ENCODE results near the gene PAQR4. TPM values are rescaled to one million over a fixed set of nuclear protein-coding genes. Genes with fewer than 3 reads are reported as not detected.

PAQR4 gene
- polyA plus RNA-seq, 2 of the 4 experiments (the other 2 are of a cell fraction) = 8.0 to 18.6 TPM

- Histone ChIP-seq H3K9me3 (no peaks in the 10 kb centered on the region), H3K27ac (no peak overlapping the region), H3K4me2 (no peak overlapping the region), H3K4me3 (no peak overlapping the region), H3K4me1 (no peaks in the 10 kb centered on the region)
- no peak for TF ChIP-seq ELK1 (IDR thresholded peaks at IDR 0.05; ENCODE audit: low read depth, low read length)
- TF ChIP-seq POLR2AphosphoS2 (conservative IDR thresholded peaks at IDR 0.05; ENCODE audit: low read length) = no peak
- 75% methylated on average over 9 of the region's 22 CpGs for WGBS (ENCODE audit: missing lambda C conversion rate)
- DNase-seq (ENCODE audit: low read depth in 1 of 2, low spot score in 1 of 2) = no peak
- FAIRE-seq = no peak
- no peak for ATAC-seq
- ChIA-PET CTCF (interaction anchor here (0.8 to 19.4 kb wide), 3 partner anchors 8 to 25 kb away, joined by 3 to 190 read pairs (median 5); no protein-coding TSS in a partner anchor), POLR2A (no interaction called here)
Observed at GRCh38 chr16:2936436-2937011, 32.6 kb upstream of the PAQR4 start.

DNA sequence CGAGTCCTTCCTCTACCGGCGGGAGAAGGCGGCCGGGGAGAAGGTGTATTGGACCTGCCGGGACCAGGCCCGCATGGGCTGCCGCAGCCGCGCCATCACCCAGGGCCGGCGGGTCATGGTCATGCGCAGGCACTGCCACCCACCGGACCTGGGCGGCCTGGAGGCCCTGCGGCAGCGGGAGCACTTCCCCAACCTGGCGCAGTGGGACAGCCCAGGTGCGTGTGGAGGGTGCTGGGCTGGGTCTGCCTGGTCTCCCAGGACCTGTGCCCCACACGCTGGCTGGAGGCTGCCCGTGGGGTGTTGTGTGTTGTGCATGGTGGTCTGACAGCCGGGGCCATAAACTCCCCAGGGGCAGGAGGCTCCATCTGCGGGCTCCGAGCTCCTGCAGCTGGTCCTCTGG lies 32.0 kb upstream of the PAQR4 start:
- DNase-seq (ENCODE audit: low read depth in 1 of 2, low spot score in 1 of 2) = no peak
- Histone ChIP-seq H3K27ac (no peak overlapping the region), H3K9me3 (no peaks in the 10 kb centered on the region), H3K4me2 (no peak overlapping the region), H3K4me1 (no peaks in the 10 kb centered on the region), H3K4me3 (no peak overlapping the region)
- ChIA-PET POLR2A (no interaction called here), CTCF (interaction anchor here (0.6 to 19.4 kb wide), 4 partner anchors 9 to 55 kb away, joined by 3 to 190 read pairs (median 4); no protein-coding TSS in a partner anchor)
- TF ChIP-seq FOXS1 (CRISPR knock-in tag; IDR thresholded peaks at IDR 0.05) = no peak
- TF ChIP-seq PBX3 (IDR thresholded peaks at IDR 0.05) = no peak
- TF ChIP-seq, protein P1, sequence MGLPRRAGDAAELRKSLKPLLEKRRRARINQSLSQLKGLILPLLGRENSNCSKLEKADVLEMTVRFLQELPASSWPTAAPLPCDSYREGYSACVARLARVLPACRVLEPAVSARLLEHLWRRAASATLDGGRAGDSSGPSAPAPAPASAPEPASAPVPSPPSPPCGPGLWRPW (IDR thresholded peaks at IDR 0.05) = no peak
- no peak for TF ChIP-seq JUN (IDR thresholded peaks at IDR 0.05)
- TF ChIP-seq CHD4 (IDR thresholded peaks at IDR 0.05; ENCODE audit: borderline replicate concordance) = no peak
- no peak for TF ChIP-seq CEBPB (IDR thresholded peaks at IDR 0.05)
- TF ChIP-seq, protein P2, sequence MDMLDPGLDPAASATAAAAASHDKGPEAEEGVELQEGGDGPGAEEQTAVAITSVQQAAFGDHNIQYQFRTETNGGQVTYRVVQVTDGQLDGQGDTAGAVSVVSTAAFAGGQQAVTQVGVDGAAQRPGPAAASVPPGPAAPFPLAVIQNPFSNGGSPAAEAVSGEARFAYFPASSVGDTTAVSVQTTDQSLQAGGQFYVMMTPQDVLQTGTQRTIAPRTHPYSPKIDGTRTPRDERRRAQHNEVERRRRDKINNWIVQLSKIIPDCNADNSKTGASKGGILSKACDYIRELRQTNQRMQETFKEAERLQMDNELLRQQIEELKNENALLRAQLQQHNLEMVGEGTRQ (IDR thresholded peaks at IDR 0.05) = no peak
- no peak for TF ChIP-seq EHF (CRISPR knock-in tag; IDR thresholded peaks at IDR 0.05)
- TF ChIP-seq RFX5 (IDR thresholded peaks at IDR 0.05) = no peak
- TF ChIP-seq ZSCAN20 (CRISPR knock-in tag; IDR thresholded peaks at IDR 0.05) = no peak
- no peak; a peak in 1 of 6 replicates for ATAC-seq
- no peak for FAIRE-seq
- WGBS (ENCODE audit: missing lambda C conversion rate) = 96% methylated on average over 21 of the region's 24 CpGs

DNA sequence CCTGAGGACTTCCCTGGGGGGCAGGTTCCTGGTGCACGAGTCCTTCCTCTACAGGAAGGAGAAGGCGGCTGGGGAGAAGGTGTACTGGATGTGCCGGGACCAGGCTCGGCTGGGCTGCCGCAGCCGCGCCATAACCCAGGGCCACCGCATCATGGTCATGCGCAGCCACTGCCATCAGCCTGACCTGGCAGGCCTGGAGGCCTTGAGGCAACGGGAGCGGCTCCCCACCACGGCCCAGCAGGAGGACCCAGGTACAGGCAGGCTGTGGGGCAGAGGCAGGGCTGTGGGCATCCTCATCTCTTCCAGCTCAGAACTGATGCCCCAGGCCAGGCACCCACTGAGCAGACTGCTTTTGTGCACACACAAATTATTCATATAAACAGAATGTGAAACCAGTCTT lies 30.9 kb upstream of the PAQR4 start:
- ChIA-PET CTCF (interaction anchor here (1.3 to 19.4 kb wide), 2 partner anchors 10 to 54 kb away, joined by 3 to 190 read pairs; no protein-coding TSS in a partner anchor), POLR2A (no interaction called here)
- no peak overlapping the region for H3K4me3 ChIP-seq
- no peaks in the 10 kb centered on the region for H3K9me3 ChIP-seq
- ATAC-seq (no peak), FAIRE-seq (no peak), DNase-seq (ENCODE audit: low read depth in 1 of 2, low spot score in 1 of 2) (no peak)
- no peaks in the 10 kb centered on the region for H3K4me1 ChIP-seq
- H3K27ac ChIP-seq = no peak overlapping the region
- 96% methylated on average over 12 of the region's 12 CpGs for WGBS (ENCODE audit: missing lambda C conversion rate)
- H3K4me2 ChIP-seq = no peak overlapping the region
- TF ChIP-seq, protein P3, sequence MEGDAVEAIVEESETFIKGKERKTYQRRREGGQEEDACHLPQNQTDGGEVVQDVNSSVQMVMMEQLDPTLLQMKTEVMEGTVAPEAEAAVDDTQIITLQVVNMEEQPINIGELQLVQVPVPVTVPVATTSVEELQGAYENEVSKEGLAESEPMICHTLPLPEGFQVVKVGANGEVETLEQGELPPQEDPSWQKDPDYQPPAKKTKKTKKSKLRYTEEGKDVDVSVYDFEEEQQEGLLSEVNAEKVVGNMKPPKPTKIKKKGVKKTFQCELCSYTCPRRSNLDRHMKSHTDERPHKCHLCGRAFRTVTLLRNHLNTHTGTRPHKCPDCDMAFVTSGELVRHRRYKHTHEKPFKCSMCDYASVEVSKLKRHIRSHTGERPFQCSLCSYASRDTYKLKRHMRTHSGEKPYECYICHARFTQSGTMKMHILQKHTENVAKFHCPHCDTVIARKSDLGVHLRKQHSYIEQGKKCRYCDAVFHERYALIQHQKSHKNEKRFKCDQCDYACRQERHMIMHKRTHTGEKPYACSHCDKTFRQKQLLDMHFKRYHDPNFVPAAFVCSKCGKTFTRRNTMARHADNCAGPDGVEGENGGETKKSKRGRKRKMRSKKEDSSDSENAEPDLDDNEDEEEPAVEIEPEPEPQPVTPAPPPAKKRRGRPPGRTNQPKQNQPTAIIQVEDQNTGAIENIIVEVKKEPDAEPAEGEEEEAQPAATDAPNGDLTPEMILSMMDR (IDR thresholded peaks at IDR 0.05) = no peak
- TF ChIP-seq, protein P4, sequence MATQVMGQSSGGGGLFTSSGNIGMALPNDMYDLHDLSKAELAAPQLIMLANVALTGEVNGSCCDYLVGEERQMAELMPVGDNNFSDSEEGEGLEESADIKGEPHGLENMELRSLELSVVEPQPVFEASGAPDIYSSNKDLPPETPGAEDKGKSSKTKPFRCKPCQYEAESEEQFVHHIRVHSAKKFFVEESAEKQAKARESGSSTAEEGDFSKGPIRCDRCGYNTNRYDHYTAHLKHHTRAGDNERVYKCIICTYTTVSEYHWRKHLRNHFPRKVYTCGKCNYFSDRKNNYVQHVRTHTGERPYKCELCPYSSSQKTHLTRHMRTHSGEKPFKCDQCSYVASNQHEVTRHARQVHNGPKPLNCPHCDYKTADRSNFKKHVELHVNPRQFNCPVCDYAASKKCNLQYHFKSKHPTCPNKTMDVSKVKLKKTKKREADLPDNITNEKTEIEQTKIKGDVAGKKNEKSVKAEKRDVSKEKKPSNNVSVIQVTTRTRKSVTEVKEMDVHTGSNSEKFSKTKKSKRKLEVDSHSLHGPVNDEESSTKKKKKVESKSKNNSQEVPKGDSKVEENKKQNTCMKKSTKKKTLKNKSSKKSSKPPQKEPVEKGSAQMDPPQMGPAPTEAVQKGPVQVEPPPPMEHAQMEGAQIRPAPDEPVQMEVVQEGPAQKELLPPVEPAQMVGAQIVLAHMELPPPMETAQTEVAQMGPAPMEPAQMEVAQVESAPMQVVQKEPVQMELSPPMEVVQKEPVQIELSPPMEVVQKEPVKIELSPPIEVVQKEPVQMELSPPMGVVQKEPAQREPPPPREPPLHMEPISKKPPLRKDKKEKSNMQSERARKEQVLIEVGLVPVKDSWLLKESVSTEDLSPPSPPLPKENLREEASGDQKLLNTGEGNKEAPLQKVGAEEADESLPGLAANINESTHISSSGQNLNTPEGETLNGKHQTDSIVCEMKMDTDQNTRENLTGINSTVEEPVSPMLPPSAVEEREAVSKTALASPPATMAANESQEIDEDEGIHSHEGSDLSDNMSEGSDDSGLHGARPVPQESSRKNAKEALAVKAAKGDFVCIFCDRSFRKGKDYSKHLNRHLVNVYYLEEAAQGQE (IDR thresholded peaks at IDR 0.05) = no peak
- TF ChIP-seq JUN (IDR thresholded peaks at IDR 0.05) (no peak), HOXA7 (CRISPR knock-in tag; IDR thresholded peaks at IDR 0.05) (no peak), FOSL2 (IDR thresholded peaks at IDR 0.05) (no peak), FOSL2 (CRISPR knock-in tag; IDR thresholded peaks at IDR 0.05) (no peak), EP300 (IDR thresholded peaks at IDR 0.05) (no peak)
